OCI-LY3 (cell line): ENCODE measurements around the gene ARMC2.

Experiments
- H2AFZ ChIP-seq: fragments of 200-600, 300-600 bp; shearing (Covaris generic); 2 replicates; pipeline ENCODE4 v1.6.0; 2014; ENCODE audit warnings: antibody characterized with exemption, low read depth, low read length
- H3K27ac ChIP-seq: fragments of 200-600, 300-600 bp; sonication (generic); 2 replicates; pipeline ENCODE4 v1.5.1; 2014; ENCODE audit warnings: mild to moderate bottlenecking, low read length, moderate library complexity, mixed read lengths
- H3K27me3 ChIP-seq: fragments of 200-600, 300-600 bp; sonication (generic); 2 replicates; pipeline ENCODE4 v1.6.1; 2014; ENCODE audit warnings: low read depth, low read length, mixed read lengths
- H3K36me3 ChIP-seq: fragments of 200-600, 300-600 bp; sonication (generic); replicated peaks from 2 replicates; pipeline ENCODE3; 2014; ENCODE audit warnings: low read depth, low read length, mixed read lengths
- H3K4me1 ChIP-seq: fragments of 300-600, 200-600 bp; sonication (generic); 2 replicates; pipeline ENCODE4 v1.6.1; 2014; ENCODE audit warnings: low read length, mixed read lengths
- H3K4me2 ChIP-seq: fragments of 200-600, 300-600 bp; sonication (generic); 2 replicates; pipeline ENCODE4 v1.6.1; 2014; ENCODE audit warnings: low read length, mixed read lengths
- H3K4me3 ChIP-seq: fragments of 300-600, 200-600 bp; sonication (generic); 2 replicates; pipeline ENCODE4 v1.5.1; 2014; ENCODE audit warnings: antibody characterized with exemption, mild to moderate bottlenecking, low read length, moderate library complexity
- H3K79me2 ChIP-seq: fragments of 300-600, 200-600 bp; shearing (Covaris generic); 2 replicates; pipeline ENCODE4 v1.6.1; 2014; ENCODE audit warnings: mild to moderate bottlenecking, low read length, mixed read lengths
- H3K9ac ChIP-seq: fragments of 300-600, 200-600 bp; shearing (Covaris generic); 2 replicates; pipeline ENCODE4 v1.6.0; 2014; ENCODE audit warnings: mild to moderate bottlenecking, low read length, moderate library complexity
- H3K9me3 ChIP-seq: fragments of 200-600, 300-600 bp; shearing (Covaris generic); 2 replicates; pipeline ENCODE4 v1.6.1; 2014; ENCODE audit warnings: low read length, mixed read lengths; ENCODE audit not compliant: insufficient read depth
- H4K20me1 ChIP-seq: fragments of 200-600, 300-600 bp; sonication (generic); 2 replicates; pipeline ENCODE4 v1.6.1; 2016; ENCODE audit warnings: low read length, mixed read lengths; ENCODE audit not compliant: insufficient read depth
- CTCF ChIP-seq: fragments of 200-600, 300-600 bp; sonication (generic); IDR thresholded peaks from 2 replicates; pipeline ENCODE4 v1.5.1; 2014; ENCODE audit warnings: antibody characterized with exemption, low read length, low read depth
- EZH2phosphoT487 ChIP-seq: fragments of 200-600 bp; shearing (Covaris generic); IDR thresholded peaks from 2 replicates; pipeline ENCODE4 v1.6.1; 2018; ENCODE audit warnings: antibody characterized with exemption, mixed run types, low read depth

Gene ARMC2

DNA sequence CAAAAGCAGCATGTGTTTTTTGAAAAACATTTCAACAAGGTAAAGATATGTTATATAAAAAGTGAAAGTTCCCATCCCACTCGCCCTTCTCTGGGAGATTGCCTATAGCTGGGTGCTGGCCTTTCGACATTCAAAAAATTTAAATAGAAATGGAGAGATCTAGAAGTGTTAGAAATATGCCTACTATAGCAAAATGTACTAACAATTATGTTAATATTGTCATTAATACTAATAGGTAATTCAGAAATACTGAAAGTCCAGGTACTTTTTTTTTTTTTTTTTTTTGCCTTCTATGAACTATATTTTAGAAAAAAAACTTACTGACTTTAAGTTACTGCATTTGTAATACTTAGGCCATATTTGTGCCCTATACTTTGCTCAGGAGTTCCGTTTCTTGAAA is 159.3 kb downstream of the ARMC2 start:
- H3K9ac ChIP-seq: no peak overlapping the region

DNA sequence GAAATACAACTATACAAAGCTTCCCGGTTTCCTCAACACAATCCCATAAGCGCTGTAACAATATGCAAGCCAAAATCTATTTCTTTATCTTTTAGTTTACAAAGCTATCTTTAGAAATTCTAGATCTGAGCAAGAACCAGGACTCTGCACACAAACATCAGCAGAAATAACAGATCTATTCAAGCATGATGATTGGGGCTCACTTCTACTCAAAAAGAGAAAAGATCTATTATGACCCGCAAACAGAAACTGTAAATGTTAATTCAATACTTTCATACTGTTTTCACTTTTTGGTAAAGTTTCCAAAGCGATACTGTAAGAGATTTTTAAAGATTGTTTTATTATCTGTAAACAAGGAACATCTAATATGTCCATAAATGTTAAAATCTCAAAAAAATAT is 159.8 kb downstream of the ARMC2 start:
- H4K20me1 ChIP-seq: peaks cover 6% of the 10 kb centered on the region; the same call in 1 of the 2 replicates

More for the DNA sequence above, 159.3 kb downstream of the ARMC2 start:
- Histone ChIP-seq H2AFZ (no peak overlapping the region), H3K4me3 (peak overlapping the region; percentile 86), H3K4me1 (peaks cover 21% of the 10 kb centered on the region), H3K36me3 (no peaks in the 10 kb centered on the region), H3K79me2 (no peaks in the 10 kb centered on the region), H3K27me3 (peaks cover 10% of the 10 kb centered on the region; the same call in 1 of the 2 replicates), H3K9me3 (no peaks in the 10 kb centered on the region), H3K27ac (no peak overlapping the region), H3K4me2 (peak overlapping the region; percentile 97), H4K20me1 (peaks cover 6% of the 10 kb centered on the region; the same call in 1 of the 2 replicates)
- no peak for TF ChIP-seq CTCF
- TF ChIP-seq EZH2phosphoT487: no peak

DNA sequence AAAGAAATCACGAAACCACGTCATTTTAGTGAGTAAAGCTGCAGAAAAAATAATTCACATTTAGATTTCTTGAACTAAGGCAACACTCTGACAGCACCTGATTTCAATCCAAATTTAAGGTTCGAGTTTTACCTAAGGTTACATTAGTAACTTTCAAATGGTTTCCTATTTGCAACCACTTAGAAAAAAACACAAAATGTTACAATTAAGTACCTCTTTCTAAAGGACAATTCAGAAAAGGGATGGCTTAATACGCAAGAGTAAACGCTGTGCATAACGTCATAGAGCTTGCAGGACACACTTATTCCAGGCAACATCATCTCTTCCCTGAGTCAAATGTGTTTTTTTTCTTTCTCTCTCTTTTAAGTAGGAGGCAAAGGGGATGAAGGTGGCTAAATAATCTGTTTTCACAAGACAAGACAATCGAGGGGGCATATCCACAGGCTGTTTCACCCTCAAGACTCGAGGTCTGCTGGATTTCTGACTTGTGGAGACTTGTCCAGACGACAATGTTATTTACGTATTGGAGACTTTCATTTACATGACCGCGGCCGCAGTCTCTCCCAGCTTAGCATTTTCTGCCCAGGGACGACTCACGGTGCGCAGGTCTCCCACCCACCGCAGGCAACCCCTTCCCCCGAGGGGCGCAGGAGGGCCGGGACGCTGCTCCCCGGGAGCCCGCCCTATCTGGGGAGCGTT is 160.5 kb downstream of the ARMC2 start:
- Histone ChIP-seq H3K4me1 (peaks cover 18% of the 10 kb centered on the region), H3K4me3 (peak overlapping the region; percentile 86), H3K9ac (peak overlapping the region; percentile 69), H3K27ac (no peak overlapping the region), H3K27me3 (peaks cover 10% of the 10 kb centered on the region; the same call in 1 of the 2 replicates), H4K20me1 (peaks cover 6% of the 10 kb centered on the region; the same call in 1 of the 2 replicates), H3K9me3 (no peaks in the 10 kb centered on the region), H3K79me2 (no peaks in the 10 kb centered on the region), H2AFZ (peak overlapping the region; percentile 74), H3K36me3 (no peaks in the 10 kb centered on the region), H3K4me2 (peak overlapping the region; percentile 97)
- TF ChIP-seq CTCF (no peak), EZH2phosphoT487 (no peak)

More for the DNA sequence above, 159.8 kb downstream of the ARMC2 start:
- Histone ChIP-seq H3K27ac (no peak overlapping the region), H3K4me3 (peak overlapping the region; percentile 86), H3K4me1 (peaks cover 18% of the 10 kb centered on the region), H3K79me2 (no peaks in the 10 kb centered on the region), H3K9me3 (no peaks in the 10 kb centered on the region), H3K4me2 (peak overlapping the region; percentile 97), H3K36me3 (no peaks in the 10 kb centered on the region), H2AFZ (no peak overlapping the region), H3K9ac (0 out of 2 replicates have a peak overlapping the region, but pooled peaks have one; percentile 69), H3K27me3 (peaks cover 10% of the 10 kb centered on the region; the same call in 1 of the 2 replicates)
- TF ChIP-seq CTCF: no peak
- TF ChIP-seq EZH2phosphoT487: no peak

DNA sequence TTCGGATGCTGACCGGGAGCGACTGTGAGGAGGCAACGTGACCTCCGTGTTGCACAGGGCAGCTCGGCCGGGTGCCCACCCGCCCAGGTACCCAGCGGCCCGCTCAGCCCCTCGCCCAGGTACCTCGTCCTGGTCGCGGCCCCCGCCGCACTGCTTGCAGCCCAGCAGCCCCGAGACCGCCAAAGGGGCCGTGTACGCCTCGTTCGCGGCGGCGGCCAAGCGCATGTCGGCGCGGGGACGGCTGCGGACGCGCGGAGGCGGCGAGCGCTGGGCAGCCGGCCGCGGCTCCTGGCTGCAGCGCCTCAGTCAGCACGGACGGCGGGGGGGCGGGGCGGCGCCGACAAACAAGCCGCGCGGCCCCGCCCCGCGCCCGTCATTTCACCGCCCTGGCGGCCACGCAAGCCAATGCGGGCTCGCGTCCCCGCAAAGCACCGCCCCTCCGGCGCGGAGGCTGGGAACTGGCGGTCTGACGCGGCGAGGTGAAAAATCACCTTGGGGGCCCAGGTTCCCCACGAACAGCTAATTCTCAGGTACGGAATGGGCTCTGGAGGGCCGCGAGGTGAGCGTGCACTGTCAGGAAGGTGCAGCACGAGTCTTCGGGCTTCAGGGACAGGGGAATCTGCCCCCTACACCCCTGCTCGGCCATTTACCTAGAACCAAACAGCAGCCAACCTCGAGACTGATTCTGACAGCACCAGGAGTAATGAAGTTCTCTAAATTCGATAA is 161.2 kb downstream of the ARMC2 start:
- H3K27me3 ChIP-seq: peaks cover 10% of the 10 kb centered on the region; the same call in 1 of the 2 replicates
- peaks cover 18% of the 10 kb centered on the region for H3K4me1 ChIP-seq
- H2AFZ ChIP-seq: peak overlapping the region; percentile 74
- peak overlapping the region; percentile 69 for H3K9ac ChIP-seq
- no peaks in the 10 kb centered on the region for H3K9me3 ChIP-seq
- H4K20me1 ChIP-seq: peaks cover 6% of the 10 kb centered on the region; the same call in 1 of the 2 replicates
- no peaks in the 10 kb centered on the region for H3K79me2 ChIP-seq
- H3K4me2 ChIP-seq: peak overlapping the region; percentile 97
- H3K4me3 ChIP-seq: peak overlapping the region; percentile 86
- no peak for TF ChIP-seq CTCF
- no peak for TF ChIP-seq EZH2phosphoT487
- no peak overlapping the region for H3K27ac ChIP-seq
- H3K36me3 ChIP-seq: no peaks in the 10 kb centered on the region
